Stomach (tissue), 4 donors: ENCODE measurements around the gene ATP5F1A.

Experiments
- EP300 ChIP-seq: sonication (generic); formaldehyde crosslinking; IDR thresholded peaks from one replicate; pipeline ENCODE4 v1.6.1; 2017; ENCODE audit warnings: antibody characterized with exemption
- POLR2A ChIP-seq, 4 donors: fragments of 450-650 bp; IDR thresholded peaks; one replicate each; pipeline ENCODE4 v1.6.1; 2016; ENCODE audit warnings: antibody characterized with exemption in 4 of 4, control low read depth in 2 of 4, mild to moderate bottlenecking in 1 of 4, moderate library complexity in 1 of 4
- POLR2AphosphoS5 ChIP-seq, 3 donors: sonication (generic); formaldehyde crosslinking; IDR thresholded peaks; one replicate each; pipeline ENCODE4 v1.6.1; 2016; ENCODE audit warnings: antibody characterized with exemption in 3 of 3
- TF ChIP-seq, protein P1 (sequence below), 7 experiments: fragments of 450-650 bp in 4 of 7; fragments of 200-600 bp in 3 of 7; sonication (generic) in 3 of 7; IDR thresholded peaks; one replicate each; pipeline ENCODE4 v1.5.1; 2016 to 2019; ENCODE audit warnings: antibody characterized with exemption in 7 of 7, control low read depth in 2 of 7, mild to moderate bottlenecking in 1 of 7

DNA sequence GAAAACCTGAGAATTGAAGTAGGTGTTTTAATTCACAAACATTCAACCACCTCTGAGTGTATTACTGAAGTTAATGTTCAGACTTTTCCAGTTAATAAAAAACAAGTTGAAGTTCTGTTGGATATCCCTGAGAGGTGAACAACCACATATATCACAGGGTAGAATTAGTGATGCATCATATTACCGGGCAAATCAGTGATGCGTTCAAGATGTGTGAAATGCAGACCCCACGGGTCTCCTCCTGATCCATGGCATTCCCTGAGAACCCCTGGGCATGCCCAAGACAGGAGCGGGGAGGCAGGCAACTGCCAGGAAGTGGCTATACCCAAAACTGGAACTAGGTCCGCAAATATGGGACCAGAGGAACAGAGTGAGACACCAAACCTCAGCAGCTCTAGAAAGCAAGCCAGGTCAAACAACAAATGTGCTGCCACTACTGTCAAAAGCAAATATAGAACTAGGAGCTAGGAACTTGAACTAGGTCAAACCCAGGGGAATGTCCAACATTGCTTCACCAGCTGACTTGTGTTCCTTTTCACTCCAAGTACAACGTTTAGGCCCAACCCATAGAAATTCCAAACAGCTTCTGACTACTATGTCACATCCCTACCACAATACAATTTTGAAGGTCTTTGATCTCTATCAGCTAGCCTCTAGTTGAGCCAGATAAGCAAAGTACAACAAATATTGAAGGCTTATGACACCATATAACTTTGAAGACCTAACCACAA is 46.2 kb downstream of the ATP5F1A start:
- TF ChIP-seq POLR2A (IDR thresholded peaks at IDR 0.05) (no peak), EP300 (no peak), POLR2AphosphoS5 (IDR thresholded peaks at IDR 0.05) (peak in 2 of 3 donors; percentile 48 to 54)
- TF ChIP-seq, protein P1, sequence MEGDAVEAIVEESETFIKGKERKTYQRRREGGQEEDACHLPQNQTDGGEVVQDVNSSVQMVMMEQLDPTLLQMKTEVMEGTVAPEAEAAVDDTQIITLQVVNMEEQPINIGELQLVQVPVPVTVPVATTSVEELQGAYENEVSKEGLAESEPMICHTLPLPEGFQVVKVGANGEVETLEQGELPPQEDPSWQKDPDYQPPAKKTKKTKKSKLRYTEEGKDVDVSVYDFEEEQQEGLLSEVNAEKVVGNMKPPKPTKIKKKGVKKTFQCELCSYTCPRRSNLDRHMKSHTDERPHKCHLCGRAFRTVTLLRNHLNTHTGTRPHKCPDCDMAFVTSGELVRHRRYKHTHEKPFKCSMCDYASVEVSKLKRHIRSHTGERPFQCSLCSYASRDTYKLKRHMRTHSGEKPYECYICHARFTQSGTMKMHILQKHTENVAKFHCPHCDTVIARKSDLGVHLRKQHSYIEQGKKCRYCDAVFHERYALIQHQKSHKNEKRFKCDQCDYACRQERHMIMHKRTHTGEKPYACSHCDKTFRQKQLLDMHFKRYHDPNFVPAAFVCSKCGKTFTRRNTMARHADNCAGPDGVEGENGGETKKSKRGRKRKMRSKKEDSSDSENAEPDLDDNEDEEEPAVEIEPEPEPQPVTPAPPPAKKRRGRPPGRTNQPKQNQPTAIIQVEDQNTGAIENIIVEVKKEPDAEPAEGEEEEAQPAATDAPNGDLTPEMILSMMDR (IDR thresholded peaks at IDR 0.05), result no peak
